ENCODE measurements around the gene PAK6.

Gene PAK6

GRCh38 chr15:40257656-40258450 lies 19.0 kb downstream of the PAK6 start:
- no peak for DNase-seq

DNA sequence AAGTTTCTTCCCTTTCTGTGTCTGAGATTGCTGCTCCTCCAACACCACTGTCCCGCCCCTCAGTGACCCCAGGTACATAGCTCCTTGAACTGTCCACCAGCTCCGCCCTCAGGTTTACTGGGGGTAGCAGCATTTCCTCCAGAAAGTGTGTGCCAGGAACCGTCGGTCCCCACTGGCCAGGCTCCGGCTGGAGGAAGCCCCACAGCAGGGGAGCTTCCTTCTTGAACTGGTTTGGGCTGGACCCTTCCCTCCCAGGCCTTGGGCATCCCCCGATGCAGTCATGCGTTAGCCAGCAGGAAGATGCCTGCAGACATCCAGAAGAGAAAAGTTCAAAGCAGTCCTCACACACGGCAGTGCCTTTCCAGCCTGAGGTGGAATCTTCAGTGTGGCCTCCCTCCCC lies 19.7 kb downstream of the PAK6 start:
- DNase-seq = no peak

- DNase-seq = no peak
Measured at GRCh38 chr15:40259021-40259420, 20.2 kb downstream of the PAK6 start.

GRCh38 chr15:40263024-40263754 lies 24.3 kb downstream of the PAK6 start:
- DNase-seq = no peak

DNA sequence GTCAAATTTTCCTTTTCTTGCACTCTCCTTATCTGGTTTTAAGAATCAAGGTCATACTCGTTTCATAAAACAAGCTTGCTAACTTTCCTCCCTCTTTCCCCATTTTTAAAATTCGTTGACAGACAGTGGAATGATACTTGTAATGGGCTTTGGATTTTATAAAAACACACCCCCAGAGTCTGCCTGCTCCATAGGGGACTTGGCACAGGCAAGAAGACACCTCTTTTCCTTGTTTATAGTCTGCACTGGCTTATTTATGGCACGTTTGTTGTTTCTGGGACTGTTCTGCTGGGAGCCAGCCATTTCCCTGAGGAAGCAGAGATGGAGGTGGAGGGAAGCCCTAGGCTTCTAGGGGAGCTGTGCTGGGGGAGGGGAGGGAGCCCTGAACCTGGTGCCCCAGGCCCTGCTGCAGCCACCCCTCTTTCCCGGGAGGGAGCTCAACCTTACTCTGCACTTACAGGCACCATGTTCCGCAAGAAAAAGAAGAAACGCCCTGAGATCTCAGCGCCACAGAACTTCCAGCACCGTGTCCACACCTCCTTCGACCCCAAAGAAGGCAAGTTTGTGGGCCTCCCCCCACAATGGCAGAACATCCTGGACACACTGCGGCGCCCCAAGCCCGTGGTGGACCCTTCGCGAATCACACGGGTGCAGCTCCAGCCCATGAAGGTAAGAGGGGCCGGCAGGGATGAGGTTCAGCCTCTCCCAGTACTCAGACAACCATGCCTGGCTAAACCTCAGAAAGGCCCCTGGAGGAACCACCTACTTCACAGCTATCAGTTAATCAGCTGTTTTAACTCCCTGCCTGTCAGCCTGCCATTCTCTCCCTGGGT lies 25.7 kb downstream of the PAK6 start:
- DNase-seq = no peak

GRCh38 chr15:40265355-40265754 lies 26.5 kb downstream of the PAK6 start:
- no peak for DNase-seq

DNA sequence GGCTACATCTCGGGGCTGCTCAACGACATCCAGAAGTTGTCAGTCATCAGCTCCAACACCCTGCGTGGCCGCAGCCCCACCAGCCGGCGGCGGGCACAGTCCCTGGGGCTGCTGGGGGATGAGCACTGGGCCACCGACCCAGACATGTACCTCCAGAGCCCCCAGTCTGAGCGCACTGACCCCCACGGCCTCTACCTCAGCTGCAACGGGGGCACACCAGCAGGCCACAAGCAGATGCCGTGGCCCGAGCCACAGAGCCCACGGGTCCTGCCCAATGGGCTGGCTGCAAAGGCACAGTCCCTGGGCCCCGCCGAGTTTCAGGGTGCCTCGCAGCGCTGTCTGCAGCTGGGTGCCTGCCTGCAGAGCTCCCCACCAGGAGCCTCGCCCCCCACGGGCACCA lies 27.0 kb downstream of the PAK6 start:
- DNase-seq = no peak

DNA sequence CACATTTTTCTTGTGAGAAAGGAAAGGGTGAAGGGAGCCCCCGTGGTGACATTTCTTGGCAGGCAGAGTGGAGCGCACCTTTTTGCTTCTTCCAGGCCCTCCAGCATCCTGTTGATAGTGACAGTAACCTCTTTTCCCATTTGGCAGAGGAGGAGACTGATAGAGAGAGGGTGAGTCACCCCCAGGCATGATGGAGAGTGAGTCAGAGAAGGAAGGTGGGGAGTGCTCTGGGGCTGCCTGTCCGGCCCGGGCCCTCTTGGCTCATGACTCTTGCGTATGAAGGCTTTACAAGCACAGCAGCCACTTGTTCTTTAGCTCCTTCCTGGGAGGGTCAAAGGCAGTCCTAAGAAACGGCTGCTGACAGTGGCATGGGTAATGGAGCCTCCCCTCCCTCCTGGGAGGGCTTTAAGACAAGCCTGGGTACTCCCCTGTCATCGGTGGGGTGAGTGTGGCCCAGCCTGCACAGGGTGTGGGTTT lies 28.0 kb downstream of the PAK6 start:
- DNase-seq = no peak

DNA sequence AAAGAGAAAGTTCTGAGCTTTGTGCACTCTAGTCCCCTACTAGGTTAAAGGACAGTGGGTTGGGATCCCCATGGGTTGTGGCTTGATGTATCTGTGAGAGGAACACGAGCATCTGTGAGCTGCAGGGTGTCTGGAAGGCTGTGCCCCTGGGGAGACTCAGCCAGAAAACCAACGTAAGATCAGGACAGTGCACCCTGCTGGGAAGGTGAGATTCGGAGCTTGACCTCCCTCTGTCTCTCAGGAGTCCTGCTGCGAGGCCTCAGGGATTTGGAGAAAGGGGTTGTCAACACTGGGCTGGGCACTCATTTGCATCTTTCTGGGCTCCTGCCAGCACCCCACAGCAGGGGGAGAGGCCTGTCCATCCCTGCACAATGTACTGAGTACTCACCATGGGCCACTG lies 28.8 kb downstream of the PAK6 start:
- no peak for DNase-seq

GRCh38 chr15:40269604-40270003 lies 30.7 kb downstream of the PAK6 start:
- DNase-seq = no peak

- no peak for DNase-seq
Measured at GRCh38 chr15:40270246-40270995, 31.6 kb downstream of the PAK6 start.

- no peak for DNase-seq
Measured at GRCh38 chr15:40271685-40272484, 33.0 kb downstream of the PAK6 start.

GRCh38 chr15:40272485-40273056 lies 33.7 kb downstream of the PAK6 start:
- DNase-seq = no peak

DNA sequence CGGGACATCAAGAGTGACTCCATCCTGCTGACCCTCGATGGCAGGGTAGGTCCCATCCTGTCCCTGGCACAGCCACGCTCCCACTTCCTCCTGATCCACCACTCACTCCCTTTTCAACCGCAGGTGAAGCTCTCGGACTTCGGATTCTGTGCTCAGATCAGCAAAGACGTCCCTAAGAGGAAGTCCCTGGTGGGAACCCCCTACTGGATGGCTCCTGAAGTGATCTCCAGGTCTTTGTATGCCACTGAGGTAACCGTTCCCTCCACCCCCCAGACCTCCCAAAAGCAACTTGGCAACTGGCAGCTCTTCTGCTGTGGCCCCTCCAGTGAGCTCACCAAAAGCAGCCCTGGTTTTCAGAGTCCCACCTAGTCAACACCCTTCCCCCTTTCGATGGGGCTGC lies 34.6 kb downstream of the PAK6 start:
- no peak for DNase-seq

DNA sequence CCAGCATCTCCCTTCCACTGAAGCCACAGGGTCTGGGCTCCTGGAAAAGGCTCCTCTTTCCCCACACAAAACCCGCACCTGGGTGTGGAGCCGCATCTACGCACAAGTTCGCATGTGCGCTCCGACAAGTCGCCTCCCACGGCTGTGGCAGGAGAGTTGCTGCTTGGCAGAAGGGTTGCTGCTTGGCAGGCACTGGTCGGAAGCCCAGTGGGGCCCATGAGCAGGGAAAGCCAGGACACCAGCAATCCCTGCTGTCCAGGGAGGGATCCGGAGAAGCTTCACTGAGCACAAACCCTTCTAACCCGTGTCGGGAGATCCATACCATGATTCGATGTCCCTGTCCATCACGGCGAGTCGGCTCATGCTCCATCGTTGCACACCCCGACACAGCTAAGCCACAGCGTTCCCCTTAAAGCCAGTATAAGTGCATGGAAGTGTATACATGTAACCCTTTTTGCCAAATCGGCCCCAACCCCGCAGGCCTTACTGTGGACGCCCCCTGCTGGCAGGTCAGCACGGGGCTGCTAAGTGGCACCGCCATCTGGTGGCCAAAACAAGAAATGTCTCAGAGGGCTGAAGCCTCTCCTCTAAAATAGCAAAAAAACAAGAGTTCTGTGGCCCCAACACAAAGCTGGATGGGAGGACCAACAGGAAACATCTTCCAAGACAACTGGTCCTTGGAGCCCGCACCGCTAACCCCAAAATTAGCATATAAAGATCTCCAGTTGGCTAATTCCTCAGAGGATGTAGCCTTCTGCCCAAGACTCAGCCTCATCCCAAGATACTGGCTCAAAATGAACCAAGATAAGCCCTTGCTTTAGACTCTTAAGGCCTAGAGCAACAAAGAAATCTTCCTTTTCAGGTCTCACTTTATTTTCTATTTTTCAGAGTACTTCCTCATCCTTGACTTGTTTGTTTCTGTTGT lies 35.7 kb downstream of the PAK6 start:
- DNase-seq = peak; percentile 40

GRCh38 chr15:40275523-40275922 lies 36.7 kb downstream of the PAK6 start:
- no peak for DNase-seq

- DNase-seq = no peak
Measured at GRCh38 chr15:40275954-40276353, 37.1 kb downstream of the PAK6 start.

GRCh38 chr15:40276927-40277326 lies 38.1 kb downstream of the PAK6 start:
- no peak for DNase-seq

DNA sequence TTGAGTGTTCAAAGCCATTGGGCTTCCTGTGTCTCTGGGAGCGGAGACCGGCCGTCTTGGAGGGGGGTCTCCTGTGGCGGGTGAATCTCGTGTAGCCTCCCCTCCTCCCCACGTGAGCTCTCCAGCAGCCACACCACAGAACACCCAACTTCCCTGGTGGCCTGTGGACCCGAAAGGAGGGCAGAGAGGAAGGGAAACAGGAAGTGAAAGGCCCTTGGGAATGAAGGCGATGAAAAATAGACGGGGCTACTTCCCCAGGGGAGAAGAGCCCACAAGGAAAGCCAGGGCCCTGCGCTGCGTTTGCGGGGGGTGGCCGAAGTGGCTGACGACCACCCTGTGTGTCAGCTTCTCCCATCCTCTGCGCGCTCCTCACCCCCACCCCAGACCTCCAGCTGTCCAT lies 38.6 kb downstream of the PAK6 start:
- no peak for DNase-seq

DNA sequence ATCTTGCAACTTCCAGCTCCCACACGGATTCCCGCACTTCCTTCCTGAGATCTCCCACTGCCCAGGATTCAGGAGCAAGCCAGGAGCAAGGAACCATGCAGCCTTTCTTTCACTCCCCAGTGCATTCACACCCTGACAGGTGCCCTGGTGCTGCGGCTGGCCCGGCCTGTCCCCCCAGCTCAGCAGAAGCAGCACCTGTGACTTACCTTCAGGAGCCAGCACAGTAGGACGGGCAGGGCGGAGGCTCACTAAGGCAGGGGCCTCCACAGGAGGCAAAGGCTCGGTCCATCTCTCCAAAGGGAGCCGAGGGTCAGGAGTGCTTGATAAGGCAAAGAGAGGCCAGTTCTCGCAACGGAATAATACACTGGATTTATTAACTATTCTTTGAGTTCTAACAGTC lies 39.2 kb downstream of the PAK6 start:
- no peak for DNase-seq
